Psoas muscle (tissue), 8 donors: ENCODE measurements around the gene DPP3. TPM values are rescaled to one million over a fixed set of nuclear protein-coding genes. Genes with fewer than 3 reads are reported as not detected.

ENCODE experiments used
- ATAC-seq, 4 donors: fragments of 200-7000 bp; cut with Tn5 transposase; one replicate each; pipeline ENCODE4 v1.9.1; 2020; ENCODE audit warnings: moderate library complexity in 3 of 4, mild to moderate bottlenecking in 2 of 4
- DNase-seq, 2 donors: peaks; one replicate each; pipeline ENCODE4 v3.0.0-alpha.2; 2020
- H3K27ac ChIP-seq: fragments of 200-600 bp; one replicate; pipeline ENCODE4 v1.8.0; 2022
- H3K27me3 ChIP-seq, 3 donors: fragments of 200-600 bp in 1 of 3; one replicate each; pipeline versions ENCODE4 v1.6.1 to v1.8.0; 2013 to 2022; ENCODE audit warnings: low read length in 2 of 3, mild to moderate bottlenecking in 2 of 3, moderate library complexity in 1 of 3; ENCODE audit not compliant: insufficient read depth in 3 of 3
- H3K36me3 ChIP-seq, 2 donors: fragments of 200-600 bp in 1 of 2; one replicate each; pipeline versions ENCODE4 v1.6.1 to v1.8.0; 2013 to 2022; ENCODE audit warnings: low read depth in 1 of 2, mild to moderate bottlenecking in 1 of 2, moderate library complexity in 1 of 2; ENCODE audit not compliant: insufficient read depth in 1 of 2
- H3K4me1 ChIP-seq: fragments of 200-600 bp; one replicate; pipeline ENCODE4 v1.8.0; 2022
- H3K4me3 ChIP-seq: fragments of 200-600 bp; one replicate; pipeline ENCODE4 v1.8.0; 2022; ENCODE audit warnings: mild to moderate bottlenecking
- H3K9me3 ChIP-seq: fragments of 200-600 bp; one replicate; pipeline ENCODE4 v1.8.0; 2022
- CTCF ChIP-seq: fragments of 200-600 bp; IDR thresholded peaks from one replicate; pipeline ENCODE4 v1.8.0; 2022; ENCODE audit warnings: antibody characterized with exemption
- WGBS, 3 donors: extraction: QIAGEN DNeasy Blood & Tissue Kit; methylation state at CpG; one replicate each; pipeline versions ENCODE4 v1.1.6 to v1.1.7; 2013; 5-methylcytosine and 5-hydroxymethylcytosine counted together
- intact Hi-C, 2 donors: fragments of 100-400 bp; cut with DNase I; formaldehyde crosslinking; loops; one replicate each; pipeline versions ENCODE4 v1.11.0 to v1.14.2; 2022
- polyA plus RNA-seq, 3 donors: library from polyadenylated mRNA; stranded (reverse); fragments of 200-250 nt; gene quantifications; one replicate each; pipeline ENCODE4 v1.2.3, GENCODE V29; 2013
- total RNA-seq, 4 donors: library from RNA; stranded (reverse); fragmentation: NEBNext Ultra II Directional in 2 of 4; extraction: Animal tissue kit (Norgen Biotek cat#: 25700) in 2 of 4; gene quantifications; one replicate each; pipeline versions ENCODE4 v1.2.1 to v1.2.4, GENCODE V29; 2021 to 2023
- donor health status: healthy with polysubstance abuse.
- donor health status: DM: no; HTN: no; CAD: no; lungs with moderate emphysema.
- donor health status: Bipolar disorder and iron deficiency.
- donor health status: healthy.
- donor health status: DM: yes; HTN: yes; CAD: no.
- donor health status: DM: no; HTN: no; CAD: no.
- donor health status: DM: no; HTN: no; CAD: no.
- donor health status: DM: yes; HTN: yes; CAD: no.

DPP3 gene
- total and polyA plus RNA-seq, 7 donors = 24.0 to 58.7 (median 33.3) TPM

DNA sequence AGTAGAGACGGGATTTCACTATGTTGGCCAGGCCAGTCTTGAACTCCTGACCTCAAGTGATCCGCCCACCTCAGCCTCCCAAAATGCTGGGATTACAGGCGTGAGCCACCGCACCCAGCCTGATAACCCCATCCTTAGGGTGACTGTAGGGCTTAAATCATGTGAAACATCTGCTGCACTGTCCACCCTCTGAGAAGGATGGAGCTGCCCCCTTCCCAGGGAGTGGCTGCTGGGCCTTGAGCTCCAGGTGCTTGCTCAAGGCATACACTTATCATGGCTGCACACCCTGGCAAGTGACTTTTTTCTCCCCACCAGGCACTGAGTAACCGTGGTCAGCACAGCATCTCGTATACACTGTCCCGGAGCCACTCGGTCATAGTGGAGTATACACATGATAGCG lies 8.2 kb upstream of the DPP3 start:
- 92 to 94% (median 94%) methylated on average over 9 of the region's 9 CpGs for WGBS, 3 donors
- no peak for TF ChIP-seq CTCF
- Histone ChIP-seq H3K36me3 (peaks cover 2 to 71% of the 10 kb centered on the region in 2 donors), H3K9me3 (no peaks in the 10 kb centered on the region), H3K27ac (no peak overlapping the region), H3K4me3 (no peak overlapping the region), H3K4me1 (no peaks in the 10 kb centered on the region), H3K27me3 (peaks cover 0 to 3% (median 0%) of the 10 kb centered on the region in 3 donors)
- DNase-seq (no peak), ATAC-seq (no peak)
- intact Hi-C loops = no loop called here

DNA sequence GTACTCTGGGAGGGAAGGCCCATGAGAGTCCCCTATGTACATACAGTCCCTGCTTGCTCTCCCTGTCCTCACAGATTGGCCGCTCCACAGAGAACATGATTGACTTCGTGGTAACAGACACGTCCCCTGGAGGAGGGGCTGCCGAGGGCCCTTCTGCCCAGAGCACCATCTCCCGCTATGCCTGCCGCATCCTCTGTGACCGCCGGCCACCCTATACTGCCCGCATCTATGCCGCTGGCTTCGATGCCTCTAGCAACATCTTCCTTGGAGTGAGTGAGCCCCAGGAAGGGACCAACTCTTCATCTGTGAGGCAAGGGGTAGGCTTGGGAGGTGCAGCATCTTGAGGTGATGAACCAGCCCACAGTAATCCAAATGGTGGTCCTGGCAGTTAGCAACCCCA lies 7.1 kb upstream of the DPP3 start:
- H3K9me3 ChIP-seq = no peaks in the 10 kb centered on the region
- no peak overlapping the region for H3K27ac ChIP-seq
- WGBS, 3 donors = 92 to 95% (median 94%) methylated on average over 11 of the region's 11 CpGs
- H3K36me3 ChIP-seq = peaks cover 2 to 71% of the 10 kb centered on the region in 2 donors
- H3K27me3 ChIP-seq = peaks cover 0 to 3% (median 0%) of the 10 kb centered on the region in 3 donors
- intact Hi-C loops = no loop called here
- ATAC-seq (no peak), DNase-seq (no peak)
- no peak for TF ChIP-seq CTCF
- H3K4me1 ChIP-seq = peaks cover 5% of the 10 kb centered on the region
- H3K4me3 ChIP-seq = no peak overlapping the region

DNA sequence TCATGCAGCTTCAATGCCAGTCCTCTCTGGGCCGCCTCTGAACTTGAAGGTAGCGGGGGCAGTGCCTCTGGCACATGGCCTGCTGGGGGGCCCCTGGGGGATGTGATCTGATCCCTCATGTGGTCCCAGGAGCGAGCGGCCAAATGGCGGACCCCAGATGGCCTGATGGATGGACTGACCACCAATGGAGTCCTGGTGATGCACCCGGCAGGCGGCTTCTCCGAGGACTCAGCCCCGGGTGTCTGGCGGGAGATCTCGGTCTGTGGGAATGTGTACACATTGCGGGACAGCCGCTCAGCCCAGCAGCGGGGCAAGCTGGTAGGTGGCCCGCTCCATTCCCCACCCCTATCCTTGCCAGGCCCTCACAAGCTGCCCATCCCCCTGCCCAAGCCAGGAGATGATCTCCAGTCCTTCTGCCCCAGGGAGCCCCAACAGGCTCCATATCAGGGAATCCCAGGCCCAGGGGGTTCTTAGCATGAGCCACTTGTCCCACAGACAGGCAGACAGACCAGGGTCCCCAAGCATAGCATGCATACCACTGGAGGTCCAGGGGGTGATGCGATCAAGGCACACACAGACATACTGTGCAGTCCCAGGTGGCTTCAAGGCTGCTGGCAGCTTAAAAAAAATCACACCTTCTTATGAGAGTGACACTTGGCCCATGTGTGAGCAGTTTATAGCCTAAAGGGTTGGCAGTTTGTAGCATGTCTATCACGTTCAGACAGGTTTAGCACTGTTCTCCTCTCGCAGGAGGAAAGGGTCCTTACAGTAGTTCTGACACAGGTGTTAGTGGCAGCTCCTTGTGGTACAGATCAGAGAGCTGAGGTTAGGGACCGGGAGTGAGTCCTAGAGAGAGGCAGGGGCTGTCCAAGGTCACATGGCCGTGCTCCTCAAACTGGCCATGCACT lies 6.4 kb upstream of the DPP3 start:
- H3K36me3 ChIP-seq = peaks cover 2 to 71% of the 10 kb centered on the region in 2 donors
- intact Hi-C loops = no loop called here
- no peak overlapping the region for H3K27ac ChIP-seq
- TF ChIP-seq CTCF = no peak
- DNase-seq = no peak
- H3K4me3 ChIP-seq = no peak overlapping the region
- peaks cover 0 to 3% (median 0%) of the 10 kb centered on the region in 3 donors for H3K27me3 ChIP-seq
- 86 to 89% (median 87%) methylated on average over 19 to 20 of the region's 20 CpGs for WGBS, 3 donors
- no peak for ATAC-seq
- H3K9me3 ChIP-seq = no peaks in the 10 kb centered on the region
- H3K4me1 ChIP-seq = peaks cover 5% of the 10 kb centered on the region

DNA sequence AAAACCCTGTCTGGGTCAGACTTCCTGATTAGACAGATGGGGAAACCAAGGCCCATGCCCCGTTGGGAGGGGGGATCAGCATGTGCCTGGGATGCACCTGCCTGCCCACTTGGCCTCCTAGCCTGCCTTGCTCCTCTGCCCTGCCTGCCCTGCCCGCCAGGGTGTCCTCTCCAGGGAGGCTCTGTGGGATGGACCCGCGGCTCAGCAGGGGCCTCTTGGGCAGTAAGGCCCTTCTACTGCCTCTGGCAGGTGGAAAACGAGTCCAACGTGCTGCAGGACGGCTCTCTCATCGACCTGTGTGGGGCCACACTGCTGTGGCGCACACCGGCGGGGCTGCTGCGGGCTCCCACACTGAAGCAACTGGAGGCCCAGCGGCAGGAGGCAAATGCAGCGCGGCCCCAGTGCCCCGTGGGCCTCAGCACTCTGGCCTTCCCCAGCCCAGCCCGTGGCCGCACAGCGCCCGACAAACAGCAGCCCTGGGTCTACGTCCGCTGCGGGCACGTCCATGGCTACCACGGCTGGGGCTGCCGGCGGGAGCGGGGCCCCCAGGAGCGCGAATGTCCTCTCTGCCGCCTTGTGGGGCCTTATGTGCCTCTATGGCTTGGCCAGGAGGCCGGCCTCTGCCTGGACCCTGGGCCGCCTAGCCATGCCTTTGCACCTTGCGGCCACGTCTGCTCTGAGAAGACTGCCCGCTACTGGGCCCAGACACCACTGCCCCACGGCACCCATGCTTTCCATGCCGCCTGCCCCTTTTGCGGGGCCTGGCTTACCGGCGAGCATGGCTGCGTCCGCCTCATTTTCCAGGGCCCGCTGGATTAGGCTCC lies 4.7 kb upstream of the DPP3 start:
- no peak overlapping the region for H3K4me3 ChIP-seq
- TF ChIP-seq CTCF = no peak
- ATAC-seq (no peak), DNase-seq (no peak)
- H3K27ac ChIP-seq = no peak overlapping the region
- peaks cover 0 to 3% (median 0%) of the 10 kb centered on the region in 3 donors for H3K27me3 ChIP-seq
- peaks cover 2 to 55% of the 10 kb centered on the region in 2 donors for H3K36me3 ChIP-seq
- 89 to 93% (median 91%) methylated on average over 36 to 44 of the region's 44 CpGs for WGBS, 3 donors
- intact Hi-C loops = loop anchor here in 1 of 2 donors (5.0 kb wide), 1 partner anchor 68 kb away; no protein-coding TSS in a partner anchor
- peaks cover 9% of the 10 kb centered on the region for H3K4me1 ChIP-seq
- H3K9me3 ChIP-seq = no peaks in the 10 kb centered on the region
